ENCODE results near the gene SYT15B. TPM values are rescaled to one million over a fixed set of nuclear protein-coding genes. Genes with fewer than 3 reads are reported as not detected.
"Not testable (repeated sequence)": the region's sequence is repeated elsewhere in the genome, so short reads cannot be mapped to it uniquely, and the experiment has no call there.

The SYT15B gene
- total and polyA plus RNA-seq, 4 donors: 8.7 to 59.8 (median 24.6) TPM

DNA sequence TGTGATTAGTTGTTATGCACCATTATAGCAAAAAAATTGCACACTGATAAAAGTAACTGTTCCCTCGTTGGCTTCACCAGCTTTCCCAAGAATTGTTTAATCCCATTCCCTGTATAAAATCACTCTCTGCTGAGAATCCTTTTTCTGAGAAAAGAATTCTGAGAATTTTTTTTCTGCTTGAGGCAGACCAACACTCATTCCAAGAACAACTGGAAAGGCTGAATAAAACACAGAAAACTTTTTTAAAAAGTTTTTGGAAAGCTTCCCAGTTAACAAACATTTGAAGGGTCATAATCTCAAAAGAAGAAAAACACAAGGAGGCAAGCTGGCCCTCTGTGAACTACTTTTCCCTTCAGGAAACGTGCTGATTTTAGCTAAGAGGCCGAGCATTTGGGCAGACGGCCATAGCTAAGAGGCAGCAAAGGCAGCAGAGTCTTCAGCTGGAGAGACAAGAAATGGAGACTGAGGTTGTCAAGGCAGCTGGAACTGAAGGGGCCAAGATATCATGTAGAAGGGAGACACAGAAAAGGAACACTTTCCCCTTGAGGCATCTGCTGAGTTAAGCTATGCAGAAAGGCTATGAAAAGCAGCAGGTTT, 16.5 kb downstream of the SYT15B start:
- H3K4me1 ChIP-seq (ENCODE audit: control insufficient read depth in 5 of 5, insufficient read depth in 5 of 5, low read length in 5 of 5); H3K4me3 ChIP-seq; H3K27me3 ChIP-seq (ENCODE audit: control insufficient read depth in 3 of 3, insufficient read depth in 3 of 3, low read length in 2 of 3); H3K36me3 ChIP-seq (ENCODE audit: control insufficient read depth in 4 of 4, insufficient read depth in 4 of 4, low read length in 4 of 4); H3K27ac ChIP-seq (ENCODE audit: low read depth in 1 of 2, low read length in 1 of 2); H3K9ac ChIP-seq (ENCODE audit: insufficient read depth in 1 of 2, low read length in 2 of 2); H3K9me3 ChIP-seq (ENCODE audit: control insufficient read depth in 4 of 4, insufficient read depth in 3 of 4, low read length in 3 of 4): not testable (repeated sequence)
- DNase-seq (peak; percentile 43 to 64 (median 58)), ATAC-seq (ENCODE audit: insufficient read depth, low FRiP score) (peak; percentile 0)
- WGBS, 2 donors: 37 to 62% methylated on average over 2 to 3 of the region's 4 CpGs

DNA sequence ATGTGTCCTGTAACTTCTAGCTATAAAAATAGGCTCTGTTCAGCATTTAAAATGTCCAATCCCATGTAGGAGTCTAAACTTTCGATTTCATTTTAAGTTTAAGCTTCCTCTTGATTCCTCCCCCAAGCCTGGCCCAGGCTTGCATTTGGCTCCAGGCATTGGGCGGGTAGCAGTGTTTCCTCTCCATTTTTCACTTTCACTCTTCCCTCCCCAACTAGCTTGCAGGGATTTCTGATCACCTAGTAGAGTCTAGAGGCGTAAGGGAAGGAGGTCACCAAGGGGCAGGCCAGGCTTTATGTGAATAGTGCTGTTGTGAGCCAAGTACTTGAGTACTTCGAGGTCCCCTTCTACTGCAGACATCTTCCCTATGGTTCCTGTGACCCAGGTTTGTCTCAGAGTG, 18.5 kb downstream of the SYT15B start:
- not testable (repeated sequence) for DNase-seq; H3K4me3 ChIP-seq; H3K36me3 ChIP-seq (ENCODE audit: control insufficient read depth in 4 of 4, insufficient read depth in 4 of 4, low read length in 4 of 4); H3K27me3 ChIP-seq (ENCODE audit: control insufficient read depth in 3 of 3, insufficient read depth in 3 of 3, low read length in 2 of 3); H3K9me3 ChIP-seq (ENCODE audit: control insufficient read depth in 4 of 4, insufficient read depth in 3 of 4, low read length in 3 of 4); ATAC-seq (ENCODE audit: insufficient read depth, low FRiP score); H3K9ac ChIP-seq (ENCODE audit: insufficient read depth in 1 of 2, low read length in 2 of 2); H3K27ac ChIP-seq (ENCODE audit: low read depth in 1 of 2, low read length in 1 of 2); H3K4me1 ChIP-seq (ENCODE audit: control insufficient read depth in 5 of 5, insufficient read depth in 5 of 5, low read length in 5 of 5)
- 9 to 23% methylated on average over 1 of the region's 4 CpGs for WGBS, 2 donors

DNA sequence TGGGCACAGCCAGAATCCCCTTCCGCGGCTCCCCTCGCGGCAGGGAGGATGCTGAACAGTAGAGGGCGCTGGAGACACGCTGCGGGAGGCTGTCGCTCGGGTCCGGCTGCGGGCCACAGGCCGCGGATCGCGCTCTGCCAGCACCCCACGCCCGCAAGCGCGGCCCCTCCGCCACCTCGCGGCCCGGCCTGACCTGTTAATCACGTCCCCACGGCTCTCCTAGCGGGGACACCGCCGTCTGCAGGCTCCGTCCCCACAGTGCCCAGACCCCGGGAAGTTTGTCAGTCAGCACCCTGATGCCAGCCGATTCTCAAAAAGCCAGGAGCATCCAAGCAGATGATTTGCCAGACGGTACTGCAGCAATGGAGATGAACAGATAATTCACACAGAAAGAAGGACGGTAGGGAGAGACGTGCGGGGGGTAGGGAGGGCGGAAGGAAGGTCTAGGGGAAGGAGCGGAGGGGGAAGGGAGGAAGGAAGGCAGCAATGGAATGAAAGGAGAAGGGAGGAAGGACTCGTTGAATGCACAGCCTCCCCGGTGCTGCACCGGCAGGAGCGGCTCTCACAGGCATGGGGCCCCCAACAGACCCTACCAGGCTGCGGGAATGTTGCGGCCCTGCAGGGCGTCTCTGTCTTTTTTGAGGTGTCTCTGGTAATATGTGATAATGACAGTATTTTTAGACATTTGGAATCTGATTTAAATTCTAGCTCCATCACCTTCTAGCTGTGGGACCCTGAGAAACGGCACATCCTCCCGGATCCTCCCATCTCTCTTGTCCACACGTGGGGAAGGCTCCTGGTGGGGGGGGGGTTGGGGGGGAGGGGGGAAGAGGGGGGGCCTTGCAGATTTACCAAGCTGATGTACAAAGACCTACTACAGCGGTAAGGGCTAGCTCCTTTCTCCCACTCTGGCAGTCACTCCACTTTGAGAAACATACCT, 19.5 kb downstream of the SYT15B start:
- H3K4me3 ChIP-seq; H3K9me3 ChIP-seq (ENCODE audit: control insufficient read depth in 4 of 4, insufficient read depth in 3 of 4, low read length in 3 of 4); H3K4me1 ChIP-seq (ENCODE audit: control insufficient read depth in 5 of 5, insufficient read depth in 5 of 5, low read length in 5 of 5); H3K9ac ChIP-seq (ENCODE audit: insufficient read depth in 1 of 2, low read length in 2 of 2); H3K27ac ChIP-seq (ENCODE audit: low read depth in 1 of 2, low read length in 1 of 2); H3K36me3 ChIP-seq (ENCODE audit: control insufficient read depth in 4 of 4, insufficient read depth in 4 of 4, low read length in 4 of 4); H3K27me3 ChIP-seq (ENCODE audit: control insufficient read depth in 3 of 3, insufficient read depth in 3 of 3, low read length in 2 of 3): not testable (repeated sequence)
- ATAC-seq (ENCODE audit: insufficient read depth, low FRiP score) (peak; percentile 94), DNase-seq (peak; percentile 7 to 14 (median 13))
- 2 to 7% methylated on average over 11 to 33 of the region's 48 CpGs for WGBS, 2 donors

DNA sequence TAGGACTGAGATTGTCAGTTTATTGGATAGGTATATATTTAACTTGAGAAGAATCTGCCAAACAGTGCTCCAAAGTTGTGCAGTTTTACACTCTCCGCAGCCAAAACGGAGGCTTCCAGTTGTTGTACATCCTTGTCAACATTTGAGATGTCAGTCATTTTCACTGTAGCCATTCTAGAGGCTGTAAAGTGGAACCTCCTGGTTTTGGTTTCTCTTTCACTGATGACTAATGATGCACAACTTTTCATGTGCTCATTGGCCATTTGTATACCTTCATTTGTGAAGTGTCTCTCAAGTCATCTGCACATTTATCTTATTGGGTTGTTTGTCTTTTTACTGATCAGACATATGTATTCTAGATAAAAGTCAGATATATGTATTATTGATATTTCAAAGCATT, 22.5 kb downstream of the SYT15B start:
- H3K4me1 ChIP-seq (ENCODE audit: control insufficient read depth in 5 of 5, insufficient read depth in 5 of 5, low read length in 5 of 5); H3K27ac ChIP-seq (ENCODE audit: low read depth in 1 of 2, low read length in 1 of 2); ATAC-seq (ENCODE audit: insufficient read depth, low FRiP score); H3K4me3 ChIP-seq; H3K9ac ChIP-seq (ENCODE audit: insufficient read depth in 1 of 2, low read length in 2 of 2); H3K9me3 ChIP-seq (ENCODE audit: control insufficient read depth in 4 of 4, insufficient read depth in 3 of 4, low read length in 3 of 4); H3K36me3 ChIP-seq (ENCODE audit: control insufficient read depth in 4 of 4, insufficient read depth in 4 of 4, low read length in 4 of 4); DNase-seq; H3K27me3 ChIP-seq (ENCODE audit: control insufficient read depth in 3 of 3, insufficient read depth in 3 of 3, low read length in 2 of 3): not testable (repeated sequence)
- 36 to 54% methylated on average over 2 of the region's 2 CpGs for WGBS, 2 donors

DNA sequence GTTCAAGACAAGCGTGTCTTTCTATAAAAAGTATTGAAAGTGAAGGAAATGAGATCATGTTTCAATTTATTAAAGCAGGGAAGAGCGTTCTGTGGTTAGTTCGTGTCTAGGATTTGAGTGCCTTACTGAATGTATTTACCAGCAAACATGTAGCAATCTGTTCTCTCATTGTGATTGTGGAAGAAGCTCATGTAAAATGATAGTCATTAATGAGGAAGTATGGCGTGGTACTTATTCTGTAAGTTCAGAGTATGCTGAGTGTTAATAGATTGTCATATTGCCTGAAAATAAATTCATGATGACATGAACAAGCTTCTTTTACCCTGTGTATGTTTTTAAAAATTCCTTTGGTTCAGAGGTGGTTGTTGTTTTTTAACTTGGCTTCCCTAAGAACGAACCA, 32.5 kb downstream of the SYT15B start:
- not testable (repeated sequence) for H3K36me3 ChIP-seq (ENCODE audit: control insufficient read depth in 4 of 4, insufficient read depth in 4 of 4, low read length in 4 of 4); H3K4me3 ChIP-seq; H3K4me1 ChIP-seq (ENCODE audit: control insufficient read depth in 5 of 5, insufficient read depth in 5 of 5, low read length in 5 of 5); H3K9ac ChIP-seq (ENCODE audit: insufficient read depth in 1 of 2, low read length in 2 of 2); ATAC-seq (ENCODE audit: insufficient read depth, low FRiP score); H3K27me3 ChIP-seq (ENCODE audit: control insufficient read depth in 3 of 3, insufficient read depth in 3 of 3, low read length in 2 of 3); H3K9me3 ChIP-seq (ENCODE audit: control insufficient read depth in 4 of 4, insufficient read depth in 3 of 4, low read length in 3 of 4); H3K27ac ChIP-seq (ENCODE audit: low read depth in 1 of 2, low read length in 1 of 2); DNase-seq
- WGBS, 2 donors: no CpG with 5 or more reads among the region's 5 CpGs

DNA sequence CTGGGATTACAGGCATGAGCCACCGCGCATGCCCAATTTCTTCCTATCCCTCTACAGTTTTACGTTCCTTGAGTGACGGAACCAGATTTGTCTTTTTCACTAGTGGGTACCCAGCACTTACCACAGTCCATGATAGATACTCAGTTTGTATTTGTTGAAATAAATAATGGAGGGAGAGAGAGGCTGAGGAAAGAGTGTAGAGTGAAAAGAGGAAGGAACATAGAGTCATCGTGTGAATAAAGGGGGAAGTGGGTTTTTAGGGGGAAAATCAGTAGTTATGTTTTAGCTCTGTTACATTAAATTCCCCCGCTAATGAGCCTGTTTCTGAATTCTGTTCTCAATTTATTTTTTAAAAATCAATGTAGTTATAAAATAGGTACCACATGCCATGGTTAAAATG, 37.7 kb downstream of the SYT15B start:
- ATAC-seq (ENCODE audit: insufficient read depth, low FRiP score); H3K27me3 ChIP-seq (ENCODE audit: control insufficient read depth in 3 of 3, insufficient read depth in 3 of 3, low read length in 2 of 3); H3K4me1 ChIP-seq (ENCODE audit: control insufficient read depth in 5 of 5, insufficient read depth in 5 of 5, low read length in 5 of 5); H3K4me3 ChIP-seq; DNase-seq; H3K36me3 ChIP-seq (ENCODE audit: control insufficient read depth in 4 of 4, insufficient read depth in 4 of 4, low read length in 4 of 4); H3K9me3 ChIP-seq (ENCODE audit: control insufficient read depth in 4 of 4, insufficient read depth in 3 of 4, low read length in 3 of 4); H3K27ac ChIP-seq (ENCODE audit: low read depth in 1 of 2, low read length in 1 of 2); H3K9ac ChIP-seq (ENCODE audit: insufficient read depth in 1 of 2, low read length in 2 of 2): not testable (repeated sequence)
- WGBS, 2 donors: no CpG with 5 or more reads among the region's 6 CpGs

DNA sequence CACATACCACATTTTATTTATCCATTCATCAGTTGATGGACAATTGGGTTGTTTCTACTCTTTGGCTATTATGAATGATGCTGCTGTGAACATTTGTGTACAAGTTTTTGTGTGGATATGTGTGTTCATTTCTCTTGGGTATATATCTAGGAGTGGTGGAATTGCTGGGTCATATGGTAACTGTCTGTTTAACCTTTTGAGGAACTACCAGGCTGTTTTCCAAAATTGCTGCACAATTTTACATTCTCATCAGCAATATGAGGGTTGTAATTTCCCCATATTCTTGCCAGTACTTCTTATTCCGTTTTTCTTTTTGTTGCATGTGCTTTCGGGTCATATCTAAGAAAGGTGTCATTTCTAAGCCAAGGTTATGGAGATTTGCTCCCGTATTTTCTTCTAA, 38.3 kb downstream of the SYT15B start:
- not testable (repeated sequence) for H3K9me3 ChIP-seq (ENCODE audit: control insufficient read depth in 4 of 4, insufficient read depth in 3 of 4, low read length in 3 of 4); H3K36me3 ChIP-seq (ENCODE audit: control insufficient read depth in 4 of 4, insufficient read depth in 4 of 4, low read length in 4 of 4); H3K4me1 ChIP-seq (ENCODE audit: control insufficient read depth in 5 of 5, insufficient read depth in 5 of 5, low read length in 5 of 5); H3K4me3 ChIP-seq; ATAC-seq (ENCODE audit: insufficient read depth, low FRiP score); H3K9ac ChIP-seq (ENCODE audit: insufficient read depth in 1 of 2, low read length in 2 of 2); H3K27ac ChIP-seq (ENCODE audit: low read depth in 1 of 2, low read length in 1 of 2); DNase-seq; H3K27me3 ChIP-seq (ENCODE audit: control insufficient read depth in 3 of 3, insufficient read depth in 3 of 3, low read length in 2 of 3)
- no CpG with 5 or more reads among the region's 3 CpGs for WGBS, 2 donors

DNA sequence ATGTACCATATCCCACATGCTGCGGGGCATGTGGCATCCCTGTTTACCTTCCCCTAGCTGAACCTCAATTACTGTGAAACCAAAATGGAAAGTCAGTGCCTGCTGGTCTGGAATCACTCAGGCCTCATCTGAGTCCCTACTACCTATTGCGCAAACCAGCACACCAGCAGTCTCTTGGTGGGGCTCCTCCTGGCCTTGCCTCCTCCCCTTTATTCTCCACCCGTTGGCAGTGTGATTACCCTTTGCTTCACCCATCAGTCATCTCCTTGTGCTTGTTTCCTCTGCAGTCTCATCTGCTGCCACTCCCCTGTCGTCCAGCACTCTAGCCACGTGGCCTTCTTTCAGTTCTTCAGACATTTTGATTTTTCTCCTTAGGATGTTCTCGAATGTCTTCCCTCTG, 39.3 kb downstream of the SYT15B start:
- H3K4me1 ChIP-seq (ENCODE audit: control insufficient read depth in 5 of 5, insufficient read depth in 5 of 5, low read length in 5 of 5); H3K9me3 ChIP-seq (ENCODE audit: control insufficient read depth in 4 of 4, insufficient read depth in 3 of 4, low read length in 3 of 4); ATAC-seq (ENCODE audit: insufficient read depth, low FRiP score); H3K27ac ChIP-seq (ENCODE audit: low read depth in 1 of 2, low read length in 1 of 2); DNase-seq; H3K4me3 ChIP-seq; H3K9ac ChIP-seq (ENCODE audit: insufficient read depth in 1 of 2, low read length in 2 of 2); H3K27me3 ChIP-seq (ENCODE audit: control insufficient read depth in 3 of 3, insufficient read depth in 3 of 3, low read length in 2 of 3); H3K36me3 ChIP-seq (ENCODE audit: control insufficient read depth in 4 of 4, insufficient read depth in 4 of 4, low read length in 4 of 4): not testable (repeated sequence)
- 59 to 70% methylated on average over 3 to 4 of the region's 6 CpGs for WGBS, 2 donors
